Lower leg skin (tissue), 3 donors: ENCODE data around the gene PPFIBP2.

Source experiments
- CTCF ChIP-seq, 3 donors: fragments of 450-650 bp; IDR thresholded peaks; one replicate each; pipeline ENCODE4 v1.5.1; 2016; ENCODE audit warnings: antibody characterized with exemption in 3 of 3, mild to moderate bottlenecking in 3 of 3, moderate library complexity in 2 of 3
- POLR2A ChIP-seq, 2 donors: fragments of 450-650 bp; IDR thresholded peaks; one replicate each; pipeline ENCODE4 v1.6.1; 2016 to 2017; ENCODE audit warnings: antibody characterized with exemption in 2 of 2, mild to moderate bottlenecking in 1 of 2, moderate library complexity in 1 of 2

GRCh38 chr11:7531011-7531410, 17.2 kb downstream of the PPFIBP2 start:
- TF ChIP-seq CTCF (IDR thresholded peaks at IDR 0.05), result no peak
- TF ChIP-seq POLR2A (IDR thresholded peaks at IDR 0.05), result no peak
